T-helper 2 cell treated with Interferon-gamma antibody and Interleukin-4, amounts not matched to agents 100 ng/mL and 5 ng/mL, for 36 hours (primary cell): ENCODE measurements around the gene GAPVD1. TPM values are rescaled to one million over a fixed set of nuclear protein-coding genes. Genes with fewer than 3 reads are reported as not detected.
"Not testable (repeated sequence)": the region's sequence is repeated elsewhere in the genome, so short reads cannot be mapped to it uniquely, and the experiment has no call there.

Experiments
- intact Hi-C: fragments of 100-400 bp; cut with micrococcal nuclease; formaldehyde crosslinking; loops from one replicate; pipeline ENCODE4 v1.15.1; 2023
- total RNA-seq: library from RNA; stranded (reverse); gene quantifications from 2 replicates; pipeline ENCODE4 v1.2.3, GENCODE V29; 2022

GAPVD1 gene
- total RNA-seq, 1 donor from 2014 or later, result 49.4 TPM

DNA sequence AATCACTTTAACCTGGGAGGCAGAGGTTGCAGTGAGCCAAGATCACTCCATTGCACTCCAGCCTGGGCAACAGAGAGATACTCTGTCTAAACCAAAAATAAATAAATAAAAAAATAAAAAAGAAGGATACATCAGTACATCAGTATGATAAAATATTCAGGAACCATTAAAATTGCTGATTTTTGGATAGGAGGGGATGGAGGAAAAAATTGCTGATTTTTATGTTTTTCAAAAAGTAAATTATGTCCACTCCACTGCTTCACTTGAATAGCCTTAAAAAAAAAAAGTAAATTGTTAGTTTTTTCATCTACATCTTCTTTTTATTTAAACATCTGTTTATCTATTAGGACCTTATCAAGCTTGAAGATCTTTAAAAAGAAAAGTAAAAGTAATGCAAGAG lies 7.4 kb upstream of the GAPVD1 start:
- intact Hi-C loops, result no loop called here

DNA sequence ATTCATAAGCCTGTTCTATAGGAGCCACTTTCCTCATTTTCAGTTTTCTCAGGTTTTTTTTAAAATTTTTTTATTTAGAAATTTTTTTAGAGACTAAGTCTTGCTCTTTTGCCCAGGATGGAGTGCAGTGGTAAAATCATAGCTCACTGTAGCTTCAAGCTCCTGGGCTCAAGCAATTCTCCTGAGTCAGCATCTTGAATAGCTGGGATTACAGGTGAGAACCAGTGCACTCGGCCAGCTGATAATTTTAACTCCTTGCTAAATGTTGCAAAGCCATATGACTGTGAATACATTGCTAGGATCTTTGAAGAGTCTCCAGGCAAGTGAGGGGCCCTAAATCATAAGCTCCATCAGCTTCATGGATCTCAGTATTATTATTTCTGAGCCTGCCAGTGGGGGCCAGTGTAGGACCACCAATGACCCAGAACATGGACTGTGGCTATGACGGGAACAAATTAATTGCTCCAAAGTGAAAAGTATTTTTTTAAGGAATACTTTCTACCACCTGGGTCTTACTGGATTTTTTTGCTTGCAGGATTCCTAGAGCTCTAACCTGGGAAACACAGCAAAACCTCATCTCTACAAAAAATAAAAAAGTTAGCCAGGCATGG lies 5.7 kb upstream of the GAPVD1 start:
- intact Hi-C loops, result no loop called here

DNA sequence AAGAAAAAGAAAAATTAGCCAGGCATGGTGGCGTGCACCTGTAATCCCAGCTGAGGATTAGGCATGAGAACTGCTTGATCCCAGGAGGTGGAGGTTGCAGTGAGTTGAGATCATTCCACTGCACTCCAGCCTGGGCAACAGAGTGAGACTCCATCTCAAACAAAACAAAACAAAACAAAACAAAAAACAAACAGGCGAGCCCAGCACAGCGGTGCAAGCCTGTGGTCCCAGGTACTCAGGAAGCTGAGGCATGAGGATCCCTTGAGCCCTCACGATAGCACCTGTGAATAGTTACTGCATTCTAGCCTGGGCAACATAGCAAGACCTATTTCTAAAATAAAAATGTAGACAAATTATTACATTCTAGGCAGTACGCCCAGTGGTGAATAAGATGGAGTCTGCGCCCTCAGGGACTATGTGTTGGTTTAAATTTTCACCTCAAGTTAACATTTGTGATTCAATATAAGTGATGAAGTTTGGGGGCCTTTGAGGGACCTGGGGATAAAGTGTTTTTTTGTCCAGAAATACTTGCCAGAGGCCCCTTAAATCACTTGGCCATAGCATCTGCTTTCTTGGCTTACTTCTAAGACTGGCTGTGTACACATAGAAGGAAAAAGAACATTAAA lies 3.4 kb upstream of the GAPVD1 start:
- intact Hi-C loops, result no loop called here

DNA sequence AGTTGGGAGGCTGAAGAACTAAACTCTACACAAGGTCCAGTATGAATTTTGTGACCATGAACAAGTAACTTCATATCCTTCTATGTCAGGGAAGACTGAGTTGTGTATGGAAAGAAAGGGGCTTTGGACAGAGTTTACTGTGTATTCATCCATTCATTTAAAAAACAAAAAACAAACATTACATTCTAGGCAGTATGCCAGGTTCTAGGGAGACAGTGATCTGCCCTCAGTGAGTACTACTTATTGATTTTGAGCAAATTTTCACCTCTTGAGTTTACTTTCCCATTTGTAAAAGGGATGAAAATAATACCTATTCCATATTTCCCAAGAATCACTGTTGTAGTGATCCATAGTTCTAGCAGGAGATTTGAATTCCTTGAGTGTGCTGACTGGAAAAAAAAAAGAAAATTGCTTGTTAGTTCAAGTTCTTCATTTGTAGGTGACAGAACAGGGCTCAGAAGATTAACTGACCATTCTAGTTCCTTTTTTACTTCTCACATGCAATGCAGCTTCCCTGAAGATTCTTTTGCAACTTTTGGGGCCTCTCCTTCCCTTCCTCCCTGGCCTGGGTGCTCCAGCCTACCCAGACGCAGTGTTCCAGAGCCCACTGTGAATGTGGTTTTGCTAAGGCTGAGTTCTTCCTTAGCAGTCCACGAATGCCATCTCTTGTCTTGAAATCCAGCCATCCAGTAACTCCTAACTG lies 2.6 kb upstream of the GAPVD1 start:
- intact Hi-C loops, result no loop called here

DNA sequence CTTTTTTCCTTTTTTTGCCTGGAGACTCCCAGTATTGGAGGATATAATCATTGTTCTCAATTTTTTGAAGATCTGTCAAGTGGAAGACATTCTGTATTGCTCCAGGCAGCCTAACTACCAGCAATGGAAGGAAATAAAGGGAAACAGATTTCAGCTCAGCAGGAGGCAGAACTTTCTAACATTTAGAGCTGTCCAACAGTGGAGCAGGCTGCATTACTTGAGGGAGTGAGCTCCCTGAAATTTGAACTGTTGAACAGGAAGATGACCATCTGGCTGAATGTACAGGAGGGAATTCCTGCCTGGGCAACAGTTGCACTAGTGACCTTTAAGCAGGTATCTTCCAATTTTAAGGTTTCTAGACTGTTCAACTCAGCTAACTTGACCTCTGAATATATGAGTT lies 1.1 kb upstream of the GAPVD1 start:
- intact Hi-C loops, result loop anchor here (2.0 to 5.0 kb wide), 2 partner anchors 60 to 487 kb away; partner anchors contain the start of genes PBX3 and RABEPK

DNA sequence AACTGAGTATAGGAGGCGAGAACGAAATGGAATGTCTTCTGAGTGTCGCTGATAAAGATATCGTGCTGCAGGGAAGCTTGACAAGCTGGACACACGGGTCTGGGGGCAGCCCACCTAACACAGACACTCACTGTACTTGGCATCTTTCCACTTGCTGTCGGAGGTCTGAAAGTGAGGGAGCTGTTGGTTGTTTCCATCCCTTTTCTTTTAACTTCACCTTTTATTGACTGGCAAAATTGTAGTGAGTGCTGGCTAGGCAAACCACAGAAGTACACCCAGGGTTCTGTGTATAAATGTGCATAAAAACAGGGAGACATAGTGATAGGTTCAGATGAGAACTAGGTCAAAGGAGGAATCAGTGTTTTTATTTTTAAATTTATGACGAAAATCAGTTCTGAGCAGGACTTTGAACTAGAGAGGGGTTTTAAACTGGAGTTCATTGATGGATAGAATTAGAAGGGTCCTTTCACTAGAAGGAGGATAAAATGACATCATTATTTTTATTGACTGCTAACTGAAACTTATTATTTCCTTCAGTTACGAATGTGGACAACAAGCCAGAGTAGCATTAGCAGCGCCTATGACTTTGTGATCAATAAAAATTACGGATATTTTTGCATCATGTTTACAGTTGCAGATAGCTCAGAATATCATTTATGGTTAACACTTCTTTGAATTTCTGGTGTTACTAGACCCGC lies 817 bp downstream of the GAPVD1 start:
- intact Hi-C loops, result loop anchor here (5.0 kb wide), 1 partner anchor 485 kb away; the partner anchor contains the start of gene PBX3

DNA sequence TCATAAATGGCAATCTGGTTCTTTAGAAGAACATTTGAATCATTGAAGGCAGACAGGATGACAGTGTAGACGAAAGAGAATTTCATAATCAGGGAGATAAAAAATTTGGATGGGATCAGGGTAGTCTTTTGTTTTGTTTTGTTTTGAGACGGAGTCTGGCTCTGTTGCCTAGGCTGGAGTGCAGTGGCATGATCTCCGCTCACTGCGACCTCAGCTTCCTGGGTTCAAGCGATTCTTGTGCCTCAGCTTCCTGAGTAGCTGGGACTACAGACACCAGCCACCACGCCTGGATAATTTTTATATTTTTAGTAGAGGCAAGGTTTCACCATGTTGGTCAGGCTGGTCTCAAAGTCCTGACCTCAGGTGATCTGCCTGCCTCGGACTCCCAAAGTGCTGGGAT lies 2.4 kb downstream of the GAPVD1 start:
- intact Hi-C loops, result loop anchor here (5.0 kb wide), 1 partner anchor 483 kb away; the partner anchor contains the start of gene PBX3

DNA sequence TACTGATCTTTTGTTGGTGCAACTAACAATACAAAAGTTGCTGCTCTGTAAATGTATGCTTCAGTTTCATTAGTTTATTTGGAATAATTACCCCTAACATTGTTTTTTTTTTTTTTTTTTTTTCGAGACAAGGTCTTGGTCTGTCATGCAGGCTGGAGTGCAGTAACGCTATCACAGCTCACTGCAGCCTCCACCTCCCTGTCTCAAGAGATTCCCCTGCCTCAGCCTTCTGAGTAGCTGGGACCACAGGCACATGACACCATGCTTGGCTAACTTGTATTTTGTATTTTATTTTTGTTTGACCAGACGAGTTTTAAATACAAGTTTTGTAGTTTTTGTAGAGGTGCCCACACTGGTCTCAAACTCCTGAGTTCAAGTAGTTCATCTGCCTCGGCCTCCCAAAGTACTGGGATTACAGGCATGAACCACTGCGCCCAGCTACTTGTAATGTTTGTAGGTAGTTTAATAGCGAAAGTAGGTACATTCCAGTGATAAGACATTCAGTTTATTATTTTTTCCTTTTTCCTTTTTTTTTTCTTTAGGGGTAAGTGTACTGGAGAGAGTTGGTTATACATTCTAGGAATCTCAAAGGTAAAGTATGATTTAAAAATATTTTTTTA lies 6.9 kb downstream of the GAPVD1 start:
- intact Hi-C loops, result no loop called here

DNA sequence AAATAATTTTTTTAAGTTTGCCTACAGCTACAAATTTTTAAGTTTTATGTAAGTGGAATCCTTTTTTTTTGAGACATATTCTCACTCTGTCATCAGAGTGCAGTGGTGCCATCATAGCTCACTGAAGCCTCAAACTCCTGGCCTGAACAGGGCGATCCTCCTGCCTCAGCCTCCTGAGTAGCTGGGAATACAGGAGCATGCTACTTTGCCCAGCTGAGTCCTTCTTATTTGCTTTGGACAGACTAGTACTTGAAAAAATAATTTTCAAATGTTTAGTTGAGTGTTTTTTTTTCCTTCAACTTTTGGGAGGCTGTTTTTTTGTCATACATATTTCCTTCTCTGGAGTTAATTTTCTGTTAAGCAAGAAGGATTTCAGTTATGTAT lies 7.4 kb downstream of the GAPVD1 start:
- intact Hi-C loops, result no loop called here

DNA sequence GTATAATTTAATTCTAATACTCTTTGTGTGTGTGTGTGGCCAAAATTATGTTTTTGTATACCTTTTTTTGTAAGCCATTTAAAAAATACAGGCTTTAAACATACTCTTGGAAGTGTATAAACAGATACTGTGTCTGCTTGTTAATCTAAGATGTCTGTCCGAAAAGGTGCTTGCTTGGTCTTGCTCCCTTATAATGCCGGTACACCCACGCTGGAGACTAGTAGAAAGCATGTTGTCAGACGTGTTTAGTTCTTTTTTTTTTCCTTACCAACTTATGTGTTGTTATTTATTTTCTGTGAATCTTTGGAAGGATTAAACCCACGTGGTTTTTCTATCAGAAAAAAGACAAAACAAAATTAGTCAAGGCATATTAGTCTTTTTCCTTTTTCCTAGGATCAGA lies 9.5 kb downstream of the GAPVD1 start:
- intact Hi-C loops, result no loop called here

DNA sequence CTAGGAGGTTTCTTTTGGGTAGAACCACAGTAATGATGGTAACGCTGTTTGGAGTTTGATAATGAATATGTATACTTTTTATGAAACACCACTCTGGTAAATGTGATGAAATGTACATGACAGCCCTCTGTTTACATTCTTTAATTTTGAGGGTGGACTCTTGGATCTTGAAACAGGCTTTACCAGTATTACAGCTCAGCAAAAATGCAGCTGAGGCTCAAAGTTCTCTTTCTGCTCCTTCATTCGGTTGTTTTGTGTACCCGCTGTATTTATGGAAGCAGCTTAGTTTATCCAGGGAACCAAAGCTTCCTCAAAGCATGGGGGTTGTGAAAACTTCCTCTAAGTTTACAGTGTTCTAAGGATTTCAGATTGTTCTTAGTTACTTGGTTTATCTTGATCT lies 11.1 kb downstream of the GAPVD1 start:
- intact Hi-C loops, result no loop called here

DNA sequence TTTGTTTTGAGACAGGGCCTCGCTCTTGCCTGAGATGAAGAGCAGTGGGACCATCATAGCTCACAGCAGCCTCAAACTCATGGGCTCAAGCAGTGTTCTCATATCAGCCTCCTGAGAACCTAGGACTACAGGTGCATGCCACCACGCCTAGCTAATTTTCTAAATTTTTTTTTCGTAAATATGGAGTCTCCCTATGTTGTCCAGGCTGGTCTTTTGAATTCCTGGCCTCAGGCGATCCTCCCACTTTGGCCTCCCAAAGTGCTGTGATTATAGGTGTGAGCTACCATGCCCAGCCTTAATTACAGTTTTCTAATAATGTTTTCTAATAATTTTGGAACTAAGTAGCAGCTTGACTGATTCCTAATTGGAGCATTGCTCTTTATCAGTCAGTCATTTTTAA lies 15.1 kb downstream of the GAPVD1 start:
- intact Hi-C loops, result no loop called here

DNA sequence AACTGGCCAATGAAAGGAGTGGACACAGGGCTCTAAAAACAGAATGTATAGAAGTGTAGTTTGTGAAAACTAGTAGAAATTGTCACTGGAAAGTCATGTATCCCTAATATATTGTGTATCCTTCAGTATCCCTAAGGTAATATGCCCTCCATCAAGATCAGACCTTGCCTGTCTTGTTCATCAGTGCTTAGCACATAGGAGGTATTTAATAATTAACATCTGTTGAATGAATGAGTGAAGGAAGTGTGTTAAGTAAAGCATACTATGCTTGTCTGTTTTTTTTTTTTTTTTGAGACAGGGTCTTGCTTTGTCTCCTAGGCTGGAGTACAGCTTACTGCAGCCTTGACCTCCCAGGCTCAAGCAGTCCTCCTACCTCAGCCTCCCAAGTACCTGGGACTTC lies 15.8 kb downstream of the GAPVD1 start:
- intact Hi-C loops, result no loop called here

DNA sequence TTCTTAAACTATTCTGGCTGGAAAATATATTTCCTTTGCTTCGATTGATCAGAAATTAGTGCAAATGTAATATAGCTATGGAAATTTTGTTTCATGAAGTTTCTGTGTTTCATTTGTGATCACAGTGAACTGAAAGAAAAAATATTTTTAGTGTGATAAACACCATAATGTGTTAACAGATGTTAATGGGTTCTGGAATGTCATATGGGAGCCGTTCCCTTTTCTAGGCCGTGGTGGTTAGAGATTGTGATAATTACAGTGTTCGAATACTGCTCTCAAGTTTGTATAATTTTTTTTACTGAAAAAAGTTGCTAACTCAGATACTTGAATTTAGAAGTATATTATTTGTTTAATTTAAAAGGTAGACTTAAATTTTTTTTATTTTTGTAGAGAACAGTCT lies 19.3 kb downstream of the GAPVD1 start:
- intact Hi-C loops, result no loop called here

DNA sequence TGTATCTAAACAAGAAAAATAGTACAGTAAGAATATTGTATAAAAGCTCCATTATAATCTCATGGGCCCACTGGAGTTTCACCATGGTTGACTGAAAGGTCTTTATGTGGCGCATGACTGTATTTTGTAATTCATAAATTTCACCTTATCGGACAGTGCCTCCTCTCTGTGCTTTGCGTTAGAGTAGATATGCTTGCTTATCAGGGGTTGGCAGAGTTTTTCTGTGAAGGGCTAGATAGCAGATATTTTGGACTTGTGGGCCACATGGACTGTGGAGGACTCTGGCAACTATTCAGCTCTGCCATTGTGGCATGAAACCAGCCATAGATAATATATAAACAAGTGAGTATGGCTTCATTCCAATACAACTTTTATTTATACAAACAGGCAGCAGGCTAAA lies 23.2 kb downstream of the GAPVD1 start:
- intact Hi-C loops, result no loop called here

DNA sequence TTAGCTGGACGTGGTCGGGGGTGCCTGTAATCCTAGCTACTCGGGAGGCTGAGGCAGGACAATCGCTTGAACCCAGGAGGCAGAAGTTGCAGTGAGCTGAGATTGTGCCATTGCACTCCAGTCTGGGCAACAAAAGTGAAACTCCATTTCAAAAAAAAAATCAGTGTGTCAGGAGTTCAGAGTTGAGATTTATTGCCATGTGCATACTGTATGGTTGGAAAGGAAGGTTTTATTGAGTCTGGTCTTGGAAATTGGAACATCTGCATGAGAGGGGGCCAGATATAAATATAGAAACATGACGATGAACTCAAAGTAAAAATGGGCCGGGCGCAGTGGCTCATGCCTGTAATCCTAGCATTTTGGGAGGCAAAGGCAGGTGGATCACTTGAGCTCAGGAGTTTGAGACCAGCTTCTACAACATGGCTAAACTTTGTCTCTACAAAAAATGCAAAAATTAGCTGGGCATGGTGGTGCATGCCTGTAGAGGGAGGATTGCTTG lies 25.4 kb downstream of the GAPVD1 start:
- intact Hi-C loops, result not testable (repeated sequence)

DNA sequence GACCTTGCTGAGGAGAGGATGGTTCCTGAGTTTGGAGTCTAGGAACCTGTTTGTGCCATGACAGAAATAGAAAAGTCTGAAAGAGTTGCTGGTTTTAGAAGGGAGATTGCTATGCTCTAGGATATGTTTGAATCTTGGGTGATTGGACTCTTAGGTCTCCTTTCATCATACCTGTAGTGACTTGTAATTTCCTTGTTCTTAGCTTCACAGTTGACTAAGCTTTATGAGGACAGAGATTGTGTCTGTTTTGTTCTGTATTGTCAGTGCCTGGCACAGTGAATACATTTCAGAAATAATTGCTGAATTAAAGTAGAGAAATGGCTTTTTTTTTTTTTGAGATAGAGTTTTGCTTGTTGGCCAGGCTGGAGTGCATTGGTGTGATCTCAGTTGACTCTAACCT lies 31.5 kb downstream of the GAPVD1 start:
- intact Hi-C loops, result no loop called here

DNA sequence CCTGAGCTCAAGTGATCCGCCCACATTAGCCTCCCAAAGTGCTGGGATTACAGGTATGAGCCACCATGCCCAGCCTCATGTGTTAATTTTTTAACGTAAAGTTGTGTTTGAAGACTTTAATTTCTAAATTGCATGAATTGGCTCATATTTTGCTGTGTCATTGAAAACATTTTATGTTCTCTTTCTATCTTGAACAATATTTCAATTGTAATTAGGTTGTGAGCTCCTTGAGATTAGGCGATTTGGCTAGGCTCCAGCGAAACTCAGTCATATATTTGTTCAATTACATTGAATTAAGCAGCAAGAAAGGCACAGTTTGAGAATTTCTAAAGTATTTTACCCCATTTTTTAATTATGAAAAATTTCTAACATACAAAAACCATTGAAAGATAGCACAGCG lies 34.0 kb downstream of the GAPVD1 start:
- intact Hi-C loops, result no loop called here

DNA sequence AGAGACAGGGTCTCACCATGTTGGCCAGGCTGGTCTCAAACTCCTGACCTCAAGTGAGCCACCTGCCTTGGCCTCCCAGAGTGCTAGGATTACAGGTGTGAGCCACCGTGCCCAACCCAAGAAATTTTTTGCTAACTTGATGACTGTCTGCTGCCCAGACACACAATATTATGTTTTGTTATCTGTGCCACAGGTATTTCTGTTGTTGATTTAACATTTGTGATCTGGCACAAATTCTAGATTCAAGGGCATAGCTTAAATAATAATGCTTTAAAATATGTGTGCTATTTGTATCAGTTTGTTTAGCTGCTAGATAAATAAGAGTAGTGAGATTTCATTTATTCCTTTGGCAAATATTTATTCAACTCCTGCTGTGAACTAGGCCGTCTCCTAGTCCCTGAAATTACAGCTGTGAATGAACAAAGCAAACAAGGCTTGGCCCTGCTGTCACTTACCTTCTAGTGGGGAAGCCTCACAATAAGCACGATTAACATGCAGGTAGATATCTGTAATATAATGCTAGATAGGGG lies 35.3 kb downstream of the GAPVD1 start:
- intact Hi-C loops, result no loop called here

DNA sequence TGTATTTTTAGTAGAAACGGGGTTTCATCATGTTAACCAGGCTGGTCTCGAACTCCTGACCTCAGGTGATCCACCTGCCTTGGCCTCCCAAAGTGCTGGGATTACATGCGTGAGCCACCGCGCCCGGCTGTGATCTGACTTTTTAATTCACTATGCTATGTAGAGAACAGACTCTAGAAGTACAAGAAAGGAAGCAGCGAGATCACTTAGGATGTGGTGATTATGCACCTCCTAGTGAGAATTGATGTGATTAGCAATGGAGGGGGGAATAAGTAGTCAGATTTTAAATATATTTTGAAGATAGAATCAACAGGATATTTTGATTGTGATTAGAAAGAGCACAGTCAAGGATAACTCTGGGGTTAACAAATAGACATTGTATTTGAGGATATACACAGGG lies 36.3 kb downstream of the GAPVD1 start:
- intact Hi-C loops, result no loop called here

DNA sequence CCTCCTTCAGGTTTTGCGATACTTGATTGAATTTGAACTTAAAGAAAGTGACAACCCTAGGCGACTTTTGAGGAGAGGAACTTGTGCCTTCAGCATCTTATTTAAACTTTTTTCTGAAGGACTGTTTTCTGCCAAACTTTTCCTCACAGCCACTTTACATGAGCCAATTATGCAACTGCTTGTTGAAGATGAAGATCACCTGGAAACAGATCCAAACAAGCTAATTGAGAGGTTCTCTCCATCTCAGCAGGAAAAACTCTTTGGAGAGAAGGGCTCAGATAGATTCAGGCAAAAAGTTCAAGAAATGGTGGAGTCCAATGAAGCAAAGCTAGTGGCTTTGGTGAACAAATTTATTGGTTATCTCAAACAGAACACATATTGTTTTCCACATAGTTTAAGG lies 40.6 kb downstream of the GAPVD1 start:
- intact Hi-C loops, result no loop called here
